IMR-90 (cell line): Measurements from ENCODE around the gene PARD3. TPM values are rescaled to one million over a fixed set of nuclear protein-coding genes. Genes with fewer than 3 reads are reported as not detected.

Experiments used
- ATAC-seq: fragments of 200-7000 bp; cut with Tn5 transposase; 2 replicates; pipeline ENCODE4 v1.9.1; 2020; ENCODE audit warnings: low read depth, mild to moderate bottlenecking, moderate library complexity
- BruUV-seq: library from RNA; stranded (reverse); fragments of 400-500 nt; replicated peaks from 2 replicates; lab custom pipeline; 2021; lab: Mats Ljungman, UMichigan
- CTCF ChIA-PET: fragments of 300-600 bp; formaldehyde crosslinking; extraction: SDS; loops from one replicate; lab custom pipeline; 2021; ENCODE audit warnings: antibody characterized with exemption; lab: Yijun Ruan, JAX
- POLR2A ChIA-PET: fragments of 300-600 bp; sonication (Branson Sonifier 250); formaldehyde crosslinking; loops from one replicate; lab custom pipeline; 2022; ENCODE audit warnings: antibody characterized with exemption; ENCODE audit not compliant: unreplicated experiment; lab: Charles Lee
- DNase-seq: peaks from one replicate; pipeline ENCODE4 v3.0.0; 2013
- H2AFZ ChIP-seq: replicated peaks from 2 replicates; pipeline ENCODE3; 2013; ENCODE audit warnings: low read length, mild to moderate bottlenecking; ENCODE audit not compliant: poor library complexity
- H2AK5ac ChIP-seq: 2 replicates; pipeline ENCODE4 v1.6.1; 2013; ENCODE audit warnings: low read depth, low read length, inconsistent platforms
- H2AK9ac ChIP-seq: replicated peaks from 2 replicates; pipeline ENCODE3; 2013; ENCODE audit warnings: mild to moderate bottlenecking, low read depth, low read length, moderate library complexity; ENCODE audit not compliant: poor library complexity
- H2BK120ac ChIP-seq: 2 replicates; pipeline ENCODE4 v1.6.1; 2013; ENCODE audit warnings: low read depth, low read length, inconsistent platforms
- H2BK15ac ChIP-seq: 3 replicates; pipeline ENCODE4 v1.6.1; 2013; ENCODE audit warnings: low read depth, low read length, inconsistent platforms
- H2BK20ac ChIP-seq: 2 replicates; pipeline ENCODE4 v1.6.1; 2013; ENCODE audit warnings: low read depth, mild to moderate bottlenecking, inconsistent platforms, low read length, moderate library complexity
- H2BK5ac ChIP-seq: 2 replicates; pipeline ENCODE4 v1.6.1; 2013; ENCODE audit warnings: mild to moderate bottlenecking, low read depth, low read length, inconsistent platforms; ENCODE audit not compliant: poor library complexity, severe bottlenecking
- H3K14ac ChIP-seq: replicated peaks from 2 replicates; pipeline ENCODE4 v1.6.1; 2013; ENCODE audit warnings: low read depth, low read length, inconsistent platforms
- H3K18ac ChIP-seq: 2 replicates; pipeline ENCODE4 v1.6.1; 2013; ENCODE audit warnings: low read depth, low read length, control low read depth
- H3K23ac ChIP-seq: 2 replicates; pipeline ENCODE4 v1.6.1; 2013; ENCODE audit warnings: low read depth, low read length, inconsistent platforms
- H3K27ac ChIP-seq: 2 replicates; pipeline ENCODE4 v1.5.1; 2013; ENCODE audit warnings: mild to moderate bottlenecking, control low read depth, low read length; ENCODE audit not compliant: insufficient read depth
- H3K27me3 ChIP-seq: 2 replicates; pipeline ENCODE4 v1.6.1; 2013; ENCODE audit warnings: low read length; ENCODE audit not compliant: control insufficient read depth, insufficient read depth
- H3K36me3 ChIP-seq: 2 replicates; pipeline ENCODE4 v1.6.1; 2013; ENCODE audit warnings: low read length, mixed read lengths; ENCODE audit not compliant: control insufficient read depth, insufficient read depth
- H3K4ac ChIP-seq: 2 replicates; pipeline ENCODE4 v1.6.1; 2013; ENCODE audit warnings: low read depth, low read length, inconsistent platforms
- H3K4me1 ChIP-seq: 2 replicates; pipeline ENCODE4 v1.6.1; 2013; ENCODE audit warnings: low read length, mixed read lengths; ENCODE audit not compliant: control insufficient read depth, insufficient read depth
- H3K4me2 ChIP-seq: 2 replicates; pipeline ENCODE4 v1.6.1; 2013; ENCODE audit warnings: low read depth, mild to moderate bottlenecking, control low read depth, low read length, moderate library complexity
- H3K4me3 ChIP-seq: 2 replicates; pipeline ENCODE4 v1.5.1; 2013; ENCODE audit warnings: low read depth, mild to moderate bottlenecking, control low read depth, low read length, moderate library complexity; ENCODE audit not compliant: insufficient read depth
- H3K56ac ChIP-seq: 2 replicates; pipeline ENCODE4 v1.6.1; 2013; ENCODE audit warnings: low read length, inconsistent platforms; ENCODE audit not compliant: insufficient read depth; ENCODE audit errors: extremely low read depth
- H3K79me1 ChIP-seq, 2 experiments: 2 replicates each; pipeline ENCODE4 v1.6.1; 2013; ENCODE audit warnings: low read length in 2 of 2, inconsistent platforms in 1 of 2, low read depth in 1 of 2
- H3K9ac ChIP-seq: 2 replicates; pipeline ENCODE4 v1.6.1; 2013; ENCODE audit warnings: low read depth, low read length, control low read depth
- H3K9me1 ChIP-seq: 2 replicates; pipeline ENCODE4 v1.6.1; 2013; ENCODE audit warnings: low read length, inconsistent platforms; ENCODE audit not compliant: insufficient read depth
- H3K9me3 ChIP-seq: 2 replicates; pipeline ENCODE4 v1.6.1; 2013; ENCODE audit warnings: low read length; ENCODE audit not compliant: control insufficient read depth, insufficient read depth
- H4K20me1 ChIP-seq: 2 replicates; pipeline ENCODE4 v1.6.1; 2013; ENCODE audit warnings: low read length, inconsistent platforms; ENCODE audit not compliant: insufficient read depth
- H4K5ac ChIP-seq: 2 replicates; pipeline ENCODE4 v1.6.1; 2013; ENCODE audit warnings: mild to moderate bottlenecking, low read depth, low read length, control low read depth
- H4K8ac ChIP-seq, 2 experiments: 2 replicates each; pipeline ENCODE4 v1.6.1; 2013; ENCODE audit warnings: low read depth in 2 of 2, low read length in 2 of 2, control low read depth in 1 of 2, inconsistent platforms in 1 of 2
- H4K91ac ChIP-seq: 2 replicates; pipeline ENCODE4 v1.6.1; 2013; ENCODE audit warnings: low read depth, low read length, inconsistent platforms; ENCODE audit not compliant: insufficient read depth
- BHLHE40 ChIP-seq: fragments of 150-350 bp; IDR thresholded peaks from 2 replicates; pipeline ENCODE4 v1.6.1; 2016; ENCODE audit warnings: mild to moderate bottlenecking, low read depth, low read length
- CEBPB ChIP-seq: IDR thresholded peaks from 2 replicates; pipeline ENCODE4 v1.6.1; 2012; ENCODE audit warnings: low read depth, low read length, improper control_type of control experiment
- CHD1 ChIP-seq: IDR thresholded peaks from 2 replicates; pipeline ENCODE4 v1.6.1; 2012; ENCODE audit warnings: low read depth, low read length, improper control_type of control experiment
- ELK1 ChIP-seq: fragments of 150-350 bp; IDR thresholded peaks from 2 replicates; pipeline ENCODE4 v1.6.1; 2016; ENCODE audit warnings: low read depth, mild to moderate bottlenecking, low read length, moderate library complexity, borderline replicate concordance
- FOS ChIP-seq: fragments of 150-350 bp; IDR thresholded peaks from 2 replicates; pipeline ENCODE4 v1.6.1; 2016; ENCODE audit warnings: low read depth, low read length
- MAFK ChIP-seq: IDR thresholded peaks from 2 replicates; pipeline ENCODE4 v1.6.1; 2012; ENCODE audit warnings: low read depth, low read length, improper control_type of control experiment
- MAZ ChIP-seq: IDR thresholded peaks from 2 replicates; pipeline ENCODE4 v1.6.1; 2012; ENCODE audit warnings: low read depth, mild to moderate bottlenecking, low read length, improper control_type of control experiment, moderate library complexity, borderline replicate concordance
- MXI1 ChIP-seq: IDR thresholded peaks from 2 replicates; pipeline ENCODE4 v1.6.1; 2012; ENCODE audit warnings: low read depth, mild to moderate bottlenecking, low read length, moderate library complexity, borderline replicate concordance
- NFE2L2 ChIP-seq: fragments of 150-350 bp; IDR thresholded peaks from 2 replicates; pipeline ENCODE4 v1.6.1; 2016; ENCODE audit warnings: low read depth, mild to moderate bottlenecking, low read length
- POLR2A ChIP-seq: IDR thresholded peaks from 2 replicates; pipeline ENCODE4 v1.6.1; 2012; ENCODE audit warnings: mild to moderate bottlenecking, low read depth, low read length
- RAD21 ChIP-seq: IDR thresholded peaks from 2 replicates; pipeline ENCODE4 v1.6.1; 2012; ENCODE audit warnings: low read length, improper control_type of control experiment
- RCOR1 ChIP-seq: IDR thresholded peaks from 2 replicates; pipeline ENCODE4 v1.6.1; 2012; ENCODE audit warnings: mild to moderate bottlenecking, low read length, improper control_type of control experiment; ENCODE audit not compliant: insufficient replicate concordance
- RFX5 ChIP-seq: IDR thresholded peaks from 2 replicates; pipeline ENCODE4 v1.8.0; 2012; ENCODE audit warnings: low read depth, mild to moderate bottlenecking, low read length, moderate library complexity
- SMC3 ChIP-seq: fragments of 150-350 bp; IDR thresholded peaks from 2 replicates; pipeline ENCODE4 v1.6.1; 2016; ENCODE audit warnings: low read depth, mild to moderate bottlenecking, antibody characterized with exemption, low read length, moderate library complexity
- USF2 ChIP-seq: fragments of 150-350 bp; IDR thresholded peaks from 2 replicates; pipeline ENCODE4 v1.6.1; 2017; ENCODE audit warnings: mild to moderate bottlenecking, antibody characterized with exemption, low read length, low read depth
- WGBS, 2 experiments: methylation state at CpG; one replicate each; pipeline versions ENCODE4 v1.1.5 to v1.1.7; 2013; ENCODE audit warnings: missing lambda C conversion rate in 2 of 2; ENCODE audit not compliant: insufficient read length in 1 of 2; ENCODE audit errors: extremely low coverage in 2 of 2; 5-methylcytosine and 5-hydroxymethylcytosine counted together
- dilution Hi-C: fragments of 300-500 bp; cut with HindIII; formaldehyde crosslinking; loops from one replicate; pipeline ENCODE4 v1.14.3; 2018; ENCODE audit warnings: low sequenced_read_pairs; ENCODE audit not compliant: unreplicated experiment
- in situ Hi-C: fragments of 300-500 bp; cut with MboI; formaldehyde crosslinking; loops from 3 replicates; pipeline ENCODE4 v1.14.3; 2019; ENCODE audit warnings: low sequenced_read_pairs, inconsistent platforms, mixed read lengths
- intact Hi-C: fragments of 100-400 bp; cut with micrococcal nuclease; formaldehyde crosslinking; loops from 2 replicates; pipeline ENCODE4 v1.10.0; 2022
- polyA plus RNA-seq, 3 experiments: library from polyadenylated mRNA; depleted of rRNA; stranded (reverse); fragments of >200 nt; gene quantifications; 2 replicates each; pipeline ENCODE4 v1.2.3, GENCODE V29; 2012; ENCODE audit warnings: low replicate concordance in 1 of 3
- total RNA-seq: library from RNA; depleted of rRNA; stranded (reverse); fragments of >200 nt; gene quantifications from 2 replicates; pipeline ENCODE4 v1.2.3, GENCODE V29; 2012
- TF ChIP-seq, protein P1 (sequence below): conservative IDR thresholded peaks from 2 replicates; pipeline ENCODE4 v1.5.1; 2012; ENCODE audit warnings: mild to moderate bottlenecking, low read depth, low read length, improper control_type of control experiment

The PARD3 gene
- total and polyA plus RNA-seq, 2 of the 4 experiments (the other 2 are of a cell fraction) = 14.6 to 37.5 TPM

DNA sequence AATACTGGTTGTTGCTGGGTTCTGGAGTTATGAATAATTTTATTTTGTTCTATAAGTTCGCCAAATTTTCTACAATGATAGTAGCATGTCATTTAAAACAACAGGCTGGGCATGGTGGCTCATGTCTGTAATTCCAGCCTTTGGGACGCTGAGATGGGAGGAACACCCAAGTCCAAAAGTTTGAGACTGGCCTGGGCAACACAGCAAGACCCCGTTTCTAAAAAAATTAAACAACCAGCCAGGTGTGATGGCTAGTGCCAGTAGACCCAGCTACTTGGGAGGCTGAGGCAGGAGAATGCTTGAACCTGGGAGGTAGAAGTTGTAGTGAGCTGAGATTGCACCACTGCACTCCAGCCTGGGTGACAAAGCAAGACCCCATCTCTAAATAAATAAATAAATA, 347.7 kb downstream of the PARD3 start:
- Histone ChIP-seq H3K4me1 (no peaks in the 10 kb centered on the region), H3K27me3 (no peaks in the 10 kb centered on the region), H4K8ac (no peak overlapping the region), H2BK20ac (no peak overlapping the region), H3K23ac (no peak overlapping the region), H3K18ac (no peak overlapping the region), H3K14ac (no peak overlapping the region), H3K4ac (no peak overlapping the region), H4K91ac (no peak overlapping the region), H2BK15ac (no peak overlapping the region), H3K9me1 (no peaks in the 10 kb centered on the region), H3K36me3 (peaks cover 4% of the 10 kb centered on the region; the same call in 1 of the 2 replicates), H3K4me2 (no peak overlapping the region), H2AFZ (no peak overlapping the region), H3K4me3 (no peak overlapping the region), H3K9me3 (no peaks in the 10 kb centered on the region), H4K20me1 (no peaks in the 10 kb centered on the region), H3K56ac (no peak overlapping the region), H2BK5ac (no peak overlapping the region), H2AK5ac (no peak overlapping the region), H3K9ac (no peak overlapping the region), H3K27ac (no peak overlapping the region), H2AK9ac (no peak overlapping the region), H4K5ac (no peak overlapping the region), H3K79me1 (0 out of 4 replicates have a peak, but pooled peaks cover 0 to 3% of the 10 kb centered on the region in 2 experiments), H2BK120ac (no peak overlapping the region)
- CTCF ChIA-PET = no interaction called here
- in situ Hi-C loops (no loop called here), intact Hi-C loops (no loop called here), dilution Hi-C loops (no loop called here)
- no CpG with 5 or more reads among the region's 3 CpGs for WGBS, 2 experiments
- no peak for DNase-seq
- no TSS peak for BruUV-seq
- POLR2A ChIA-PET = no interaction called here
- TF ChIP-seq ELK1 = no peak
- TF ChIP-seq BHLHE40 = no peak
- no peak for TF ChIP-seq CHD1
- TF ChIP-seq RCOR1 = no peak
- no peak for TF ChIP-seq MAFK
- no peak for TF ChIP-seq POLR2A
- TF ChIP-seq NFE2L2 = no peak
- no peak for TF ChIP-seq CEBPB
- no peak for TF ChIP-seq RFX5
- no peak for TF ChIP-seq FOS
- TF ChIP-seq, protein P1, sequence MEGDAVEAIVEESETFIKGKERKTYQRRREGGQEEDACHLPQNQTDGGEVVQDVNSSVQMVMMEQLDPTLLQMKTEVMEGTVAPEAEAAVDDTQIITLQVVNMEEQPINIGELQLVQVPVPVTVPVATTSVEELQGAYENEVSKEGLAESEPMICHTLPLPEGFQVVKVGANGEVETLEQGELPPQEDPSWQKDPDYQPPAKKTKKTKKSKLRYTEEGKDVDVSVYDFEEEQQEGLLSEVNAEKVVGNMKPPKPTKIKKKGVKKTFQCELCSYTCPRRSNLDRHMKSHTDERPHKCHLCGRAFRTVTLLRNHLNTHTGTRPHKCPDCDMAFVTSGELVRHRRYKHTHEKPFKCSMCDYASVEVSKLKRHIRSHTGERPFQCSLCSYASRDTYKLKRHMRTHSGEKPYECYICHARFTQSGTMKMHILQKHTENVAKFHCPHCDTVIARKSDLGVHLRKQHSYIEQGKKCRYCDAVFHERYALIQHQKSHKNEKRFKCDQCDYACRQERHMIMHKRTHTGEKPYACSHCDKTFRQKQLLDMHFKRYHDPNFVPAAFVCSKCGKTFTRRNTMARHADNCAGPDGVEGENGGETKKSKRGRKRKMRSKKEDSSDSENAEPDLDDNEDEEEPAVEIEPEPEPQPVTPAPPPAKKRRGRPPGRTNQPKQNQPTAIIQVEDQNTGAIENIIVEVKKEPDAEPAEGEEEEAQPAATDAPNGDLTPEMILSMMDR = no peak
- TF ChIP-seq MXI1 = no peak
- TF ChIP-seq RAD21 = no peak
- no peak for TF ChIP-seq USF2
- TF ChIP-seq SMC3 = no peak
- TF ChIP-seq MAZ = no peak
- ATAC-seq = no peak
